NCI-H1105 treated with DMSO at 0.1 percent for 48 hours (cell line): ENCODE measurements around the gene MST1R.
"Not testable (repeated sequence)": the region's sequence is repeated elsewhere in the genome, so short reads cannot be mapped to it uniquely, and the experiment has no call there.

Experiments used
- DNase-seq: peaks from one replicate; lab custom pipeline; 2025; lab: John Stamatoyannopoulos, UW

MST1R gene

GRCh38 chr3:49903451-49904424 lies at the start of gene MST1R:
Gene MST1R, minus strand, starts transcription at chr3:49903873. Its CDS starts 264 bp downstream, at chr3:49903609.
- no peak for DNase-seq

- DNase-seq, result no peak
Observed at GRCh38 chr3:49952924-49953323, 49.3 kb upstream of the MST1R start.

- no peak for DNase-seq
Observed at GRCh38 chr3:49942651-49943050, 39.0 kb upstream of the MST1R start.

GRCh38 chr3:49940667-49941249 lies 37.1 kb upstream of the MST1R start:
- no peak for DNase-seq

- DNase-seq, result peak; percentile 92
Observed at GRCh38 chr3:49939858-49940666, 36.4 kb upstream of the MST1R start, which contains the start of gene RBM6. Gene RBM6, plus strand, starts transcription at chr3:49940150. Its CDS starts 22,492 bp downstream, at chr3:49962642.

GRCh38 chr3:49937090-49937489 lies 33.4 kb upstream of the MST1R start:
- DNase-seq, result no peak

GRCh38 chr3:49932281-49932680 lies 28.6 kb upstream of the MST1R start:
- DNase-seq, result not testable (repeated sequence)

- DNase-seq, result peak; percentile 8
Observed at GRCh38 chr3:49930922-49931321, 27.2 kb upstream of the MST1R start.

- no peak for DNase-seq
Observed at GRCh38 chr3:49930168-49930690, 26.6 kb upstream of the MST1R start.

GRCh38 chr3:49929291-49930167 lies 25.9 kb upstream of the MST1R start, which contains the start of gene MON1A:
Gene MON1A, minus strand, starts transcription at chr3:49929811. Its CDS starts 16,465 bp downstream, at chr3:49913346.
- peak; percentile 69 for DNase-seq

GRCh38 chr3:49928481-49929017 lies 24.9 kb upstream of the MST1R start:
- no peak for DNase-seq

GRCh38 chr3:49927798-49928197 lies 24.1 kb upstream of the MST1R start:
- DNase-seq, result no peak

GRCh38 chr3:49926117-49926728 lies 22.6 kb upstream of the MST1R start:
- no peak for DNase-seq

- DNase-seq, result no peak
Observed at GRCh38 chr3:49925485-49925884, 21.8 kb upstream of the MST1R start.

- DNase-seq, result no peak
Observed at GRCh38 chr3:49924683-49925082, 21.0 kb upstream of the MST1R start.

GRCh38 chr3:49917806-49918590 lies 14.3 kb upstream of the MST1R start:
- not testable (repeated sequence) for DNase-seq

- no peak for DNase-seq
Observed at GRCh38 chr3:49916686-49917085, 13.0 kb upstream of the MST1R start.

- DNase-seq, result no peak
Observed at GRCh38 chr3:49914906-49915305, 11.2 kb upstream of the MST1R start.

GRCh38 chr3:49912881-49913281 lies 9.2 kb upstream of the MST1R start:
- peak; percentile 62 for DNase-seq
